Psoas muscle (tissue), 8 donors: ENCODE measurements around the gene CAPN15. TPM values are rescaled to one million over a fixed set of nuclear protein-coding genes. Genes with fewer than 3 reads are reported as not detected.

Source experiments
- ATAC-seq, 4 donors: fragments of 200-7000 bp; cut with Tn5 transposase; one replicate each; pipeline ENCODE4 v1.9.1; 2020; ENCODE audit warnings: moderate library complexity in 3 of 4, mild to moderate bottlenecking in 2 of 4
- DNase-seq, 2 donors: peaks; one replicate each; pipeline ENCODE4 v3.0.0-alpha.2; 2020
- H3K27ac ChIP-seq: fragments of 200-600 bp; one replicate; pipeline ENCODE4 v1.8.0; 2022
- H3K27me3 ChIP-seq, 3 donors: fragments of 200-600 bp in 1 of 3; one replicate each; pipeline versions ENCODE4 v1.6.1 to v1.8.0; 2013 to 2022; ENCODE audit warnings: low read length in 2 of 3, mild to moderate bottlenecking in 2 of 3, moderate library complexity in 1 of 3; ENCODE audit not compliant: insufficient read depth in 3 of 3
- H3K36me3 ChIP-seq, 2 donors: fragments of 200-600 bp in 1 of 2; one replicate each; pipeline versions ENCODE4 v1.6.1 to v1.8.0; 2013 to 2022; ENCODE audit warnings: low read depth in 1 of 2, mild to moderate bottlenecking in 1 of 2, moderate library complexity in 1 of 2; ENCODE audit not compliant: insufficient read depth in 1 of 2
- H3K4me1 ChIP-seq: fragments of 200-600 bp; one replicate; pipeline ENCODE4 v1.8.0; 2022
- H3K4me3 ChIP-seq: fragments of 200-600 bp; one replicate; pipeline ENCODE4 v1.8.0; 2022; ENCODE audit warnings: mild to moderate bottlenecking
- H3K9me3 ChIP-seq: fragments of 200-600 bp; one replicate; pipeline ENCODE4 v1.8.0; 2022
- WGBS, 3 donors: extraction: QIAGEN DNeasy Blood & Tissue Kit; methylation state at CpG; one replicate each; pipeline versions ENCODE4 v1.1.6 to v1.1.7; 2013; 5-methylcytosine and 5-hydroxymethylcytosine counted together
- intact Hi-C, 2 donors: fragments of 100-400 bp; cut with DNase I; formaldehyde crosslinking; loops; one replicate each; pipeline versions ENCODE4 v1.11.0 to v1.14.2; 2022
- polyA plus RNA-seq, 3 donors: library from polyadenylated mRNA; stranded (reverse); fragments of 200-250 nt; gene quantifications; one replicate each; pipeline ENCODE4 v1.2.3, GENCODE V29; 2013
- total RNA-seq, 4 donors: library from RNA; stranded (reverse); fragmentation: NEBNext Ultra II Directional in 2 of 4; extraction: Animal tissue kit (Norgen Biotek cat#: 25700) in 2 of 4; gene quantifications; one replicate each; pipeline versions ENCODE4 v1.2.1 to v1.2.4, GENCODE V29; 2021 to 2023
- TF ChIP-seq, protein P1 (sequence below): fragments of 200-600 bp; IDR thresholded peaks from one replicate; pipeline ENCODE4 v1.8.0; 2022; ENCODE audit warnings: antibody characterized with exemption
- donor health status: healthy with polysubstance abuse.
- donor health status: DM: no; HTN: no; CAD: no; lungs with moderate emphysema.
- donor health status: Bipolar disorder and iron deficiency.
- donor health status: healthy.
- donor health status: DM: yes; HTN: yes; CAD: no.
- donor health status: DM: no; HTN: no; CAD: no.
- donor health status: DM: no; HTN: no; CAD: no.
- donor health status: DM: yes; HTN: yes; CAD: no.

CAPN15 gene
- total and polyA plus RNA-seq, 7 donors: 14.9 to 32.1 (median 25.5) TPM

DNA sequence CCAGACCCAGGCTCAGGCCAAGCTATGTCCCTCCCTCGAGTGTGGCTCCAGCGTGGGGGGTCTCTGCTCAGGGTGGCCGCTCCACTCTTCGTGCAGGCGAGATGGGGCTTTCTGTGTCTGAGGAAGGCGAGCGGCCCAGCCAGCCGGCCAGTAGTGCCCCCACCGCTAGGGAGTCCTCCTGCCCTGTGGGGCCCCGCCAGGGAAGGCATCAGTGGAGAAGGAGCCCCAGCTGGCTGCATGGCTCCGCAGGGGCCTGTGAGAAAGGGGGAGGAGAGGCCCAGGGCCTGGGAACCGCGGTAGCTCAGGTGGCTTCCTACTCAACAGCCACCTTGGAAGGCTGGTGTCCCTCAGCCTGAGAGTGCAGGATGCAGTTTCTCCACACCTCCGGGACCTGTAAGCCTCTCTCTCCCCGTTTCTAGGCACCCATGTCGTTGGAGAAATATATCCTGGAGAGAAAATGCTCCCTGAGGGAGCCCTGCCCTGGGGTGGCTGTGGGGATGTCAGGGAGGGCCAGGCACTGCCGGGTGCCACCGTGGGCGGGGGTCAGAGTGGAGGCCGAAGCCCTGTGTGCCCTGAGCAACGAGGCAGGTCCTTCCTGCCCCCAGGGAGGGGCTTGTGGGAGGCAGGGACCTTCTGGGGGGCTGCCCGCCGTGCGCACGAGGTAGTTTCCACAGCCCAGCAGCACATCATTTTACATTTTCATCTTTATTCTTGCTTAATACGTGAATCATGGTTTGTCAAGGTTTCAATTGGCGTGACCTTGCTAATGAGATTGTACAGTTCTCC is 45.5 kb downstream of the CAPN15 start:
- Histone ChIP-seq H3K27ac (no peak overlapping the region), H3K4me3 (no peak overlapping the region), H3K9me3 (no peaks in the 10 kb centered on the region), H3K27me3 (no peaks in the 10 kb centered on the region), H3K4me1 (peaks cover 11% of the 10 kb centered on the region), H3K36me3 (peaks cover 0 to 25% of the 10 kb centered on the region in 2 donors)
- DNase-seq (no peak), ATAC-seq (no peak)
- TF ChIP-seq, protein P1, sequence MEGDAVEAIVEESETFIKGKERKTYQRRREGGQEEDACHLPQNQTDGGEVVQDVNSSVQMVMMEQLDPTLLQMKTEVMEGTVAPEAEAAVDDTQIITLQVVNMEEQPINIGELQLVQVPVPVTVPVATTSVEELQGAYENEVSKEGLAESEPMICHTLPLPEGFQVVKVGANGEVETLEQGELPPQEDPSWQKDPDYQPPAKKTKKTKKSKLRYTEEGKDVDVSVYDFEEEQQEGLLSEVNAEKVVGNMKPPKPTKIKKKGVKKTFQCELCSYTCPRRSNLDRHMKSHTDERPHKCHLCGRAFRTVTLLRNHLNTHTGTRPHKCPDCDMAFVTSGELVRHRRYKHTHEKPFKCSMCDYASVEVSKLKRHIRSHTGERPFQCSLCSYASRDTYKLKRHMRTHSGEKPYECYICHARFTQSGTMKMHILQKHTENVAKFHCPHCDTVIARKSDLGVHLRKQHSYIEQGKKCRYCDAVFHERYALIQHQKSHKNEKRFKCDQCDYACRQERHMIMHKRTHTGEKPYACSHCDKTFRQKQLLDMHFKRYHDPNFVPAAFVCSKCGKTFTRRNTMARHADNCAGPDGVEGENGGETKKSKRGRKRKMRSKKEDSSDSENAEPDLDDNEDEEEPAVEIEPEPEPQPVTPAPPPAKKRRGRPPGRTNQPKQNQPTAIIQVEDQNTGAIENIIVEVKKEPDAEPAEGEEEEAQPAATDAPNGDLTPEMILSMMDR: no peak
- intact Hi-C loops: loop anchor here in 1 of 2 donors (10.0 kb wide), 1 partner anchor 212 kb away; the partner anchor contains the start of genes CHTF18 and RPUSD1
- 78 to 88% (median 86%) methylated on average over 27 of the region's 27 CpGs for WGBS, 3 donors

DNA sequence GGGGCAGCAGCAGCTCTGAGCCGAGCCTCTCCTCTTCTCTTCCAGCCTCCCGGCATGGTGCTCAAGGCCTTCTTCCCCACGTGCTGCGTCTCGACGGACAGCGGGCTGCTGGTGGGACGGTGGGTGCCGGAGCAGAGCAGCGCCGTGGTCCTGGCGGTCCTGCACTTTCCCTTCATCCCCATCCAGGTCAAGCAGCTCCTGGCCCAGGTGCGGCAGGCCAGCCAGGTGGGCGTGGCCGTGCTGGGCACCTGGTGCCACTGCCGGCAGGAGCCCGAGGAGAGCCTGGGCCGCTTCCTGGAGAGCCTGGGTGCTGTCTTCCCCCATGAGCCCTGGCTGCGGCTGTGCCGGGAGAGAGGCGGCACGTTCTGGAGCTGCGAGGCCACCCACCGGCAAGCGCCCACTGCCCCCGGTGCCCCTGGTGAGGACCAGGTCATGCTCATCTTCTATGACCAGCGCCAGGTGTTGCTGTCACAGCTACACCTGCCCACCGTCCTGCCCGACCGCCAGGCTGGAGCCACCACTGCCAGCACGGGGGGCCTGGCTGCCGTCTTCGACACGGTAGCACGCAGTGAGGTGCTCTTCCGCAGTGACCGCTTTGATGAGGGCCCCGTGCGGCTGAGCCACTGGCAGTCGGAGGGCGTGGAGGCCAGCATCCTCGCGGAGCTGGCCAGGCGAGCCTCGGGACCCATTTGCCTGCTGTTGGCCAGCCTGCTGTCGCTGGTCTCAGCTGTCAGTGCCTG is 46.7 kb downstream of the CAPN15 start:
- H3K27me3 ChIP-seq: no peaks in the 10 kb centered on the region
- H3K9me3 ChIP-seq: no peaks in the 10 kb centered on the region
- DNase-seq: no peak
- H3K27ac ChIP-seq: no peak overlapping the region
- no peak overlapping the region for H3K4me3 ChIP-seq
- H3K36me3 ChIP-seq: peaks cover 0 to 25% of the 10 kb centered on the region in 2 donors
- H3K4me1 ChIP-seq: peaks cover 6% of the 10 kb centered on the region
- WGBS, 3 donors: 93 to 94% (median 93%) methylated on average over 39 to 46 of the region's 46 CpGs
- intact Hi-C loops: loop anchor here in 1 of 2 donors (10.0 kb wide), 1 partner anchor 211 kb away; the partner anchor contains the start of genes CHTF18 and RPUSD1
- no peak for ATAC-seq
- TF ChIP-seq, protein P1: no peak

DNA sequence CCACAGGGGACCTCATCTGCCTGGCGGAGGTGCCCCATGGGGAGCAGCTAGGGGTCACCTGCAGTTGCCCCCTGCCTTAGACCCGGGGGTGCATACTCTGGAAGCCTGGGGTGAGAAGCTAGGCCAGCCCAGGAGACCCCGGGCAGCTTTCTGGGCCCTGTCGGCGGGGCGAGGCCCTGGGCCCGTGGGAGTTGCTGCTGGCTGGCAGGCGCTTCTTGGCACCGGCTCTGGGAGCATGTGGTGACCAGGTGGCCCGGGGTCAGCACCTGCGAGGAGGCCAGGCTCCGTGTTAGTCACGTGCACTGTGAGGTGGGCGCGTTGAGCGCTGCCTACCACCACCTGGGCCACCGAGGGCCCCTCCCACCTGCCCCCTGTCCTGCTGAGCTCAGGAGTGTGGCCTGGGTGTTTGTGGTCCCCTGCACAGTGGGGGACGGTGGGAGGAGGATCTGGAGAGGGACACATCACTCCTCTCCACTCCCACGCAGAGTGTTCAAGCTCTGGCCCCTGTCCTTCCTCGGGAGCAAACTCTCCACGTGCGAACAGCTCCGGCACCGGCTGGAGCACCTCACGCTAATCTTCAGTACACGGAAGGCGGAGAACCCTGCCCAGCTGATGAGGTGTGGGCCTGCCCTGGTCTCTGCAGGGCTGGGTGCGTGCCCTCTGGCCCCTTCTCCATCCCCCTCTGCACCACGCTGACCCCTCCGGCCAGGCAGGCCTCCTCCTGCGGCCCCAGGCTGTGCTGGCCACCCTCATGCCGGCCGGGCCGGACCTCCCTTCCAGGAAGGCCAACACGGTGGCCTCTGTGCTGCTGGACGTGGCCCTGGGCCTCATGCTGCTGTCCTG is 48.1 kb downstream of the CAPN15 start:
- H3K4me3 ChIP-seq: no peak overlapping the region
- H3K27ac ChIP-seq: no peak overlapping the region
- peaks cover 0 to 25% of the 10 kb centered on the region in 2 donors for H3K36me3 ChIP-seq
- TF ChIP-seq, protein P1: no peak
- DNase-seq: no peak
- no peak for ATAC-seq
- H3K9me3 ChIP-seq: no peaks in the 10 kb centered on the region
- 83 to 88% (median 85%) methylated on average over 35 to 36 of the region's 36 CpGs for WGBS, 3 donors
- H3K4me1 ChIP-seq: peaks cover 2% of the 10 kb centered on the region
- intact Hi-C loops: loop anchor here (5.0 to 10.0 kb wide), 2 partner anchors 42 to 209 kb away; partner anchors contain the start of genes CHTF18 (in 1 of the 2) and RPUSD1 (in 1 of the 2)
- no peaks in the 10 kb centered on the region for H3K27me3 ChIP-seq

DNA sequence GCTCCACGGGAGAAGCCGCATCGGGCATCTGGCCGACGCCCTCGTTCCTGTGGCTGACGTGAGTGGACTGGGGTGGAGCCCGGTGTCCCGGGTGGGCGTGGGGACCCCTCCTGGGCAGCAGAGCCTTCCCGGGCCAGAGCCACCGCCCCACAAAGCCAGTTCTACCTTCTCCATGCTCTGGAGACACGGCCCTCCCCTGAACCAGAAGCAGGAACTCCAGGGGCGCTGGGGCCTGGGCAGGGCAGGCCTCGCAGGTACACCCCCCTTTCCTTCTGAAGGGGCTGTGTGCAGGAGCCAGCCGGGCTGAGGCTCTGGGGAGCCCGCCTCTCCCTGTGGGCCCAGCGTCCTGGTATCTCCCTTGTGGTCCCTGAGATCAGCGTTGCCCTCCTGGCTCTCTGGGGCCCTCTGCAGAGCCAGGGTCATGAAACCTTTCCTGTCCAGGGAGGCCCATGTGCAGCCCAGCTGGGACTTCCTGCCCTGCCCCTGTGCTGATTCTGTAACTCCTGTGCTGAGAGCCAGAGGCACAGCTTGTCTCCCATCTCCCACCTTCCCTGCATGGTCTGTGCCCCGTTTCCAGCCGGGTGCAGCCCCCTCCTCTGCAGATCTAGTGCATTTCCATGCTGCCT is 48.8 kb downstream of the CAPN15 start:
- TF ChIP-seq, protein P1: no peak
- no peaks in the 10 kb centered on the region for H3K4me1 ChIP-seq
- H3K9me3 ChIP-seq: no peaks in the 10 kb centered on the region
- DNase-seq (no peak), ATAC-seq (no peak)
- no peaks in the 10 kb centered on the region for H3K27me3 ChIP-seq
- H3K36me3 ChIP-seq: peaks cover 0 to 30% of the 10 kb centered on the region in 2 donors
- no peak overlapping the region for H3K4me3 ChIP-seq
- WGBS, 3 donors: 82 to 85% (median 83%) methylated on average over 17 to 21 of the region's 21 CpGs
- H3K27ac ChIP-seq: no peak overlapping the region
- intact Hi-C loops: loop anchor here (5.0 to 10.0 kb wide), 2 partner anchors 41 to 208 kb away; partner anchors contain the start of genes CHTF18 (in 1 of the 2) and RPUSD1 (in 1 of the 2)
